WI38 (cell line): ENCODE results near the gene UBAC2.

Experiments
- H3K4me3 ChIP-seq: 2 replicates; pipeline ENCODE4 v1.5.1; 2011; ENCODE audit warnings: low read depth, mild to moderate bottlenecking, control low read depth, low read length
- CTCF ChIP-seq: IDR thresholded peaks from 2 replicates; pipeline ENCODE4 v1.5.1; 2012; ENCODE audit warnings: low read depth, mild to moderate bottlenecking, control low read depth, low read length

Gene UBAC2

GRCh38 chr13:99185606-99186005 lies 15.0 kb upstream of the UBAC2 start:
- H3K4me3 ChIP-seq: no peak overlapping the region
- TF ChIP-seq CTCF: no peak

DNA sequence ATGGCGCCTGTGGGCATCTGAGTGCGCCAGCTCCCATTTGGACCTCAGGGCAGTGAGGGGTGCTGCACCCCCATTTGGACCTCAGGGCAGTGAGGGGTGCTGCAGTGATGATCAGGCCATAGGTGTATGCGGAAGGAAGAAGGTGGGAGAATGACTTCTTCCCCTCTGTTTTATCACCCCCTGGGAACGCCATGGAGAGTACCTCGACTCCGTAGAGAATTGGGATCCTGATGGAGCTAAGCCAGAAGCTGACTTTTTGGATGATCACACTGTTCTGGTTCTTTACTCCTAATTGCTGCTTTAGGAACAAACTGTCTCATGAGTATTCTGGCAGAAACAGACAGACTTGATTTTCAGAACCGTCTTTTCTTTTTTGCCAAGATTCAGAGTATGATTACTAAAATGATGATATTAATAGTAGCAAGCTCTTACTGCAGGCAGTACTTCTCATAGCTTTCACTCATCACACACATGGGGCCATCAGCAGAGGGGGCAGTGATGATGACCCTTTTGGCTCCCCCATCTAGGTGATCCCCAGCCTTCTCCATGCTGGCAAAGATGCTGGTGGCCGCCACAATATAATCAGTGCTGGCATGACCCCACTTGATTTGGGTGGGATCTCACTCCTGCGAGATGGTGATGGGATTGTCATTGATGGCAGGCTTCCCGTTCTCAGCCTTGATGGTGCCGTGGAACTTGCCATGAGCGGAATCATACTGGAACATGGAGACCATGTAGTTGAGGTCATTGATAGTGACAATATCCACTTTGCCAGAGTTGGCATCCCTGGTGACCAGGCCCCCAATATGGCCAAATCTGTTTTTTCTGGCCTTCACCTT lies 10.3 kb upstream of the UBAC2 start:
- no peak for TF ChIP-seq CTCF
- no peak overlapping the region for H3K4me3 ChIP-seq

GRCh38 chr13:99191336-99191899 lies 9.2 kb upstream of the UBAC2 start:
- no peak for TF ChIP-seq CTCF
- H3K4me3 ChIP-seq: no peak overlapping the region

- H3K4me3 ChIP-seq: no peak overlapping the region
- TF ChIP-seq CTCF: no peak
These were observed 8.7 kb upstream of the UBAC2 start for GRCh38 chr13:99191900-99192399.

GRCh38 chr13:99192480-99192879 lies 8.2 kb upstream of the UBAC2 start:
- no peak overlapping the region for H3K4me3 ChIP-seq
- no peak for TF ChIP-seq CTCF

- H3K4me3 ChIP-seq: no peak overlapping the region
- no peak for TF ChIP-seq CTCF
These were observed 7.5 kb upstream of the UBAC2 start for GRCh38 chr13:99193152-99193551.

DNA sequence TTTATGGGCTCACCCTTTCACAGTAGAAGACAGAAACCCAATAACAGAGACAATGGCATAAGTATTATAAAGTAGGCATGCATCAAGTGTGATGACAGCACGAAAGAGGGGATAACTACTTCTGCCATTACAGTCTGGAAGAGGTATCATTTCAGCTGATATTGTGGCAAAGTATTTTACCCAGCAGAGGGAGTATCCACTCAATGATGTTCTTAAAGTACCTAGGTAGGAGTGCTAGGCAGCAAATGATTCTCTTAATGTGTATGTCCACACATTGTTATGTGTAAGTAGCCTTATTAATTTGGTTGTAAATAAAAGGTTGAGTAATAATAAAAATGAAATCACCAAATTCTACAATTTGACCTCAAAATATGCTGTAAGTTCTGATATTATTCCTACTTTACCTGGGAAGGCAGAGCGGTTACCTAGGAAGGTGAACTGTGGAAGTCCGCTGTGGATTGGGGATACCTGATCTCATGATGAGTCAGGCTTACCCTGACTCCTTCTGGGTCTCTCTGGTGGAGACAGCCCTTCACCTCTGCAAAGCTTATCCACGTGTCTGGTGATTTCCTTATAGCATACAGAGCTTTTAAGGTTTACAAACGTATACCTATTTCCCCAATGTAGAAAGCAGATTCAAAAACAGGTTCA lies 4.1 kb upstream of the UBAC2 start:
- no peak overlapping the region for H3K4me3 ChIP-seq
- no peak for TF ChIP-seq CTCF
